Sciatic nerve (tissue), 2 donors: Measurements from ENCODE around the gene EXD3. TPM values are rescaled to one million over a fixed set of nuclear protein-coding genes. Genes with fewer than 3 reads are reported as not detected.

ENCODE experiments used
- ATAC-seq: fragments of 200-7000 bp; cut with Tn5 transposase; one replicate; pipeline ENCODE4 v1.9.1; 2020; ENCODE audit warnings: mild to moderate bottlenecking, moderate library complexity
- DNase-seq: peaks from one replicate; pipeline ENCODE4 v3.0.0-alpha.2; 2020; ENCODE audit warnings: low spot score
- intact Hi-C: fragments of 100-400 bp; cut with DNase I; formaldehyde crosslinking; loops from one replicate; pipeline ENCODE4 v1.14.2; 2022
- total RNA-seq: library from RNA; stranded (reverse); fragmentation: NEBNext Ultra II Directional; extraction: Animal tissue kit (Norgen Biotek cat#: 25700); gene quantifications from one replicate; pipeline ENCODE4 v1.2.1, GENCODE V29; 2021
- donor health status: DM: no; HTN: no; CAD: no.
- donor health status: DM: no; HTN: no; CAD: no.

Gene EXD3
- total RNA-seq, 1 donor from 2014 or later: 48.1 TPM

DNA sequence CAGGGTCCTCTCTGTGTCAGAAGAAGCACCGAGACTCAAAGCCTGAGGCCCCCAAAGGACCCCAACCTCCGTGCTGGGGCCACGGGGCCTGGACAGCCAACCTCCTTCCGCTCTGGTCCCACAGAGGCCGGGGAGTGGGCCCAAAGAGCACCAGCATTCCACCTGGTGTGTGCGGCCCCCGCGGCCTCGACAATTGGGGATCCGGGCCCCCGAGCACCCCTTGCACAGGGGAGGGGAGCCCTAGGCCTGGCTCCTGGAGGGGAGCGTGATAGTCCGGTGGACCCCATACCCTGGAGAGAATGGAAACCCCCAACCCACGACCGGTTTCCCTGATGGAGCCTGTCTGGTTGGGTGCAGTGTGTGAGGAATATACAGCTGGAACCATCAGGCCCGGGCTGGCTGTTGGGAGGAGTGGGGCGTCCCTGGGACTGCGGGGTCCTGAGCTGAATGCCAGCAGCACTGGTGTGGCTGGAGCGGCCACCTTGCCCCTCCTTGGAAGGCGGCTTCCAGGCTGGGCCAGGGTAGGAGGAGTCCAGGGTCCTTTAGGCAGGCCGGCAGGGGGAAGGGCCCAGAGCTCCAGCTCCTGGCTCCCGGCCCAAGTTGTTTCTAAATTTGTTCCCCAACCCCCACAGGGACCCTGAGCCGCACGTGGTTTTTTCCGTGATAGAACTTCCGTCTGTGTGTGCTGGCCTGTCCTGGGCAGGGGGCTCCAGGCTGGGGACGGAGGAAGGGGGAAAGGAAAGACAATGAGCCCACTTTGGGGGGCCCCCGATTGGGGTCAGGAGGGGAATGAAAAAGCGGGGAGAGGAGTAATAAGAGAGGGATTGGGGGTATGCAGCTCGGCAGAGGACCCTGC is 146.3 kb downstream of the EXD3 start:
- intact Hi-C loops: no loop called here
- DNase-seq (peak; percentile 81), ATAC-seq (peak; percentile 81)

GRCh38 chr9:137275588-137276472 is 147.1 kb downstream of the EXD3 start:
- intact Hi-C loops: no loop called here
- ATAC-seq: no peak
- no peak for DNase-seq

GRCh38 chr9:137275203-137275587 is 147.8 kb downstream of the EXD3 start:
- intact Hi-C loops: no loop called here
- DNase-seq (no peak), ATAC-seq (no peak)

DNA sequence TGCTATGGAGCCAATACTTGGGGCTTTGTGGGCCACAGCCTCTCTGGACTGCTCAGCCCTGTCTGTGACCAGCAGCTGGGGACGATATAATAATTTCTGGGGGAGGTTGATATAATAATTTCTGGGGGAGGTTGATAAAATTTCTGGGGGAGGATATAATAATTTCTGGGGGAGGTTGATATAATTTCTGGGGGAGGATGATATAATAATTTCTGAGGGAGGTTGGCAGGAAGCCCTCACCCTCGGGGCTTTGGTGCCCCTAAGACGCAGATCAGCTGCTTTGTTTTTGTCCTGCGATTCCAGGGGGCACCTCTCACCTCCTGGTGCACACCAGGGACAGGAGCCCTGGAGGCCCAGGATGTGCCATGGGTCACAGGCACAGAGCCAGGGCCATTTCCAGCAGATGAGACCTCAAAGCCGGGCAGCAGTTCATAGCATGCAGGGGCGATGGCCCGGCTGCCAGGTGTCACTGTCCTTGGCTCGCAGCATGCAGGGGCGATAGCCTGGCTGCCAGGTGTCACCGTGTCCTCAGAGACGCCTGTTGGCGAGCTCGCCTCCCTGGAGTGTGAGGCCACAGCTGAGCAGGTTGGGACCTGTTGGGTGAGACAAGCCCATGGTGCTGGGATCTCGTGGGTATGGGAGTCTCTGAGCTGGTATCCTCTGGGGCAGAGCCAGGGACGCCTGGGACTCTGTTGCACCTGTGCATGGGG is 149.2 kb downstream of the EXD3 start:
- intact Hi-C loops: no loop called here
- no peak for ATAC-seq
- DNase-seq: no peak

DNA sequence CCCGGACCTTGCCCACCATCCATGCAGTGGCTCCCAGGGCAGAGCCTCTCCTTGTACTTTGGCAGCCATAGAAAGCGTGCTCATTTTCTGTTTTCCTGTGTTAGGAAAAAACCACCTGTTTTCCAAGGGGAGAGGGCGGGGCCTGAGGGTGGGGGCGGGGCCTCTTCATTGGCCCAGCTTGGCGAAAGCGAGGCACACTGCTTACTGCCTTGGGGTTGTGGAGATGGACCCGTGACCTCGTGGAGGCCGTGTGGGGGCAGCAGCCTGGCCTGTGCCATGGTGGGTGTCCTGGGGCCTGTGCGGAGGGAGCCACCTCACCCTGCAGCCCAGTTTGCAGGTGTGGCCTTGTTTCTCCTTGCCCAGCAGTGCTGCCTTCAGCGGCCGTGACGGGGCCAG is 149.9 kb downstream of the EXD3 start:
- intact Hi-C loops: no loop called here
- no peak for DNase-seq
- ATAC-seq: no peak

GRCh38 chr9:137272241-137273094 is 150.5 kb downstream of the EXD3 start:
- no peak for DNase-seq
- no peak for ATAC-seq

GRCh38 chr9:137271696-137272076 is 151.3 kb downstream of the EXD3 start:
- DNase-seq: no peak
- ATAC-seq: no peak
- intact Hi-C loops: no loop called here

More at GRCh38 chr9:137272241-137273094, 150.5 kb downstream of the EXD3 start:
- intact Hi-C loops: no loop called here

- DNase-seq (no peak), ATAC-seq (no peak)
- intact Hi-C loops: no loop called here
Observed at GRCh38 chr9:137270929-137271695, 151.8 kb downstream of the EXD3 start.

DNA sequence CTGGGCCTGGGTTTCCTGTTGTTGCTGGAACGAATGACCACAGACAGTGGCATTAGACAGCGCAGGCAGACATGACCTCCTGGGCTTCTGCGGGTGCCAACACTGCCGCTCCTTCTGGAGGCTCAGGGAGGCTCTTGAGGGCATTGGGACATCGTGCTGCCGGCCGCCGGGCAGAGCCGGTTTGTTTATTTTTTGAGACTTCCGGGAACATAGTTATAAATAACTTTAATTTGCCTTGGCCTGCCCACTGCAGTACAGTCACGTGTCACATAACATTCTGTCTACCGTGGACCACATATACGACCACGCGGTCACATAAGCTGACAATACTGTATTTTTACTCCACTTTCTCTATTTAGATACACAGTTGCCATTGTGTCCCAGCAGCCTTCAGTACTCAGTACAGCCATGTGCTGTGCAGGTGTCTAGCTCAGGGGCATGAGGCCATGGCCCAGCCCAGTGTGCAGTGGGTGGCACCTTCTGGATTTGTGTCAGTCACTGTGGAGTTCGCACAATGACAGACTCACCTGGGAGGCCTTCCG is 153.7 kb downstream of the EXD3 start:
- no peak for DNase-seq
- intact Hi-C loops: no loop called here
- ATAC-seq: peak; percentile 45

DNA sequence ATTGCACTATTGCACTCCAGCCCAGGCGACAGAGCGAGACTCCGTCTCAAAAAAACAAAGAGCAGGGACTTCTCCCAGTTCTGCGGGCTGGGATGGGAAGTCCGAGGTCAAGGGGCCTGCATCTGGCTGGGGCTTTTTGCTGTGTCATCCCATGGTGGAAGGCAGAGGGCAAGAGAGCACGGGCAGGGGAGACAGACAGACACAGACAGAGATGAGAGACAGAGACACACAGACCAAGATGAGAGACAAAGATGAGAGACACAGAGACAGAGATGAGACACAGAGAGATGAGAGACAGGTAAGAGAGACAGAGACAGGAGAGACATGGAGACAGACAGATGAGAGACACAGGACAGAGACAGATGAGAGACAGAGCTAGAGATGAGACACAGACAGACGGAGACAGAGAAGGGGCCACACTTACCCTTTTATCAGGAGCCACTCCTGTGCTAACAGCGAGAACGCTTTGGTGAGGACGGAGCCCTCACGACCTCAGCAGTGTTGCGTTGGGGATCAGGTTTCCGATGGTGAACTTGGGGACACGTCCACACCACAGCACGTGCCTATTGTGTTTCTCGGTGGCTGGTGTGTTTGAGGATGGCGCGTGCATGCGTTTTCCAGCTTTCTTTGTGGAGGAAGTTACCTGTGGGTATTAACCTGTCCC is 154.3 kb downstream of the EXD3 start:
- ATAC-seq (no peak), DNase-seq (no peak)
- intact Hi-C loops: no loop called here

DNA sequence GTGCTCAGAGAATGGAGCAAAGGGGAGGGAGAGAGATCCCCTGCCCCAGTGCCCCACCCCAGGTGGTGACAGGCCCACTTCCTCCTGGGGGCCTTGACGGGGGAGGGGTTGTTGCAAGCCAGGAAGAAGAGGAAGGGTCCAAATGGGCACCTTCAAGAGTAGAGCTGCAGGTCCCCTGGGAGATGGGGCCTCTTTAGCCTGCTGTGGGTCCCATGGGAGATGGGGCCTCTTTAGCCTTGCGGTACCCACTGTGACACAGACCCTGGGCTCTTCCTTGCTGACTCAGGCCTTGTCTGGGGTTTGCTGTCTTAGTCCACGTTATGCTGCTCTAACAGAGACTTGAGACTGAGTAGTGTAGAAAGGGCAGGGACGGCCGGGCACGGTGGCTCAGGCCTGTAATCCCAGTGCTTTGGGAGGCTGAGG is 155.0 kb downstream of the EXD3 start:
- DNase-seq (no peak), ATAC-seq (no peak)
- intact Hi-C loops: no loop called here

DNA sequence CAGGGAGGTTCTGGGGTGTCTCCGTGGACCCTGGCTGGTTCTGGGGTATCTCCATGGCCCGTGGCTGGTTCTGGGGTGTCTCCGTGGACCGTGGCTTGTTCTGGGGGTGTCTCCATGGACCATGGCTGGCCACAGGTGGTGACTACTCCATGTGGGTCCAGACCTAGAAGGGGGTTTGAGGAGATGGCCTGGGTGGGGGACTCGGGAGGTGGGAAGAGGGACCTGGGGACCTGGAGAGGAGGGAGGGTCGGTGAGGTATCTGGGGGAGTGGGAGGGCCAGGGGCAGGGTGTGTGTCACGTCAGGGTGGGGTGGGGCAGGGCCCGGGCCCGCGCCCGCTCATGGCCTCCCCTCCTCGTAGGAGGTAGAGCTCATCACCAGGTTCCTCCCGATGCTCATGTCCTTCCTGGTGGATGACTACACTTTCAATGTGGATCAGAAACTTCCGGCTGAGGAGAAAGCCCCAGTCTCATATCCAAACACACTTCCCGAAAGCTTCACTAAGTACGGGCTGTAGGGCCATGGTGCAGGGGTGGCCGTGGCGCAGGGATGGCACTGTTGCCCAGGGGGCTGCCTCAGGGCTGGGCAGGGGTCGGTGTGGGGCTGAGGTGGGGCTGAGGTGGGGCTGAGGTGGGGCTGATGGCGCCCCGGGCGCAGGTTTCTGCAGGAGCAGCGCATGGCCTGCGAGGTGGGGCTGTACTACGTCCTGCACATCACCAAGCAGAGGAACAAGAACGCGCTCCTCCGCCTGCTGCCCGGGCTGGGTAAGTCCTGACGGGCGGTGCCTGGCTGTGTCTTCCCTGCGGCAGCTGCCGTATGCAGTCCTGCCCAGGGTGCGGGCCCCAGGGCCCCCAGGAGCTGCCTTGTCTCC is 156.1 kb downstream of the EXD3 start:
- no peak for ATAC-seq
- no peak for DNase-seq
- intact Hi-C loops: no loop called here

- intact Hi-C loops: no loop called here
- DNase-seq: no peak
- no peak for ATAC-seq
Observed at GRCh38 chr9:137266162-137266527, 156.8 kb downstream of the EXD3 start.

- intact Hi-C loops: no loop called here
- ATAC-seq (no peak), DNase-seq (no peak)
Observed at GRCh38 chr9:137265496-137266161, 157.3 kb downstream of the EXD3 start.

DNA sequence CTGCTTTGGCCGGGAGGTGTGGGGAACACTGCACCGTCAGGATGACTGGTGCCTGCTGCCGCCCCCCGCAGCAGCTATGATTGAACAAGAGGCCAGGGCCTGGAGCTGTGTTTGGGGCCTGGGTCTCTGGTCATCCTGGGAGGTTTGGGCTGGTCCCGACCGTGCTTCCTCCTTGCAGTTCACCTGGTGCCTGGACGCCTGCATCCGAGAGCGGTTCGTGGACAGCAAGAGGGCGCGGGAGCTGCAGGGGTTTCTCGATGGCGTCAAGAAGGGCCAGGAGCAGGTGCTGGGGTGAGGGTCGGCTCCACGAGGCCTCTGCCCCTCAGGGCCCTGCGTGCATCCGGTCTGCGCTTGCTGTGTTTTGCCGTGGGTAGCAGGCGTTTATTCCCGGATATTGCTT is 158.9 kb downstream of the EXD3 start:
- DNase-seq (no peak), ATAC-seq (no peak)
- intact Hi-C loops: no loop called here

DNA sequence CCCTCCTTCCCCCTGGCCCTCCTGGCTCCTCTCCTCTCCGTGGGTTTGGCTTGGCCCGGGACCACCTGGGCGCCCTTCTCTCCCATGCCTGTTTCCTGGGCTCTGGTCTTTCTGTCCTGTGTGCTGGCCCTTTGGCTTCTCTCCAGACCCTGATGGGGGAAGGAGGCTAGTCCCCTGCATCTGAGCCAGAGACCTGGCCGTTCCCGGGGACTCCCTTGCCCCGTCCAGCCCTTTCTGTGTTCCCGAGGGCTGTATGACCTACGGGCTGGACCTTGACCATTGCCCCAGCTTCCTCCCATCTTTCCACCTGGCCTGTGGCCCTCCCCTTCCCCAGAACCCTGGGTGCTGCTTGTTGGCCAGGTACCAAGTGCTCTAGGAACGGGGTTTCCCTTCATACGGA is 159.5 kb downstream of the EXD3 start:
- intact Hi-C loops: no loop called here
- ATAC-seq: no peak
- DNase-seq: no peak
